KOPT-K1 (cell line): ENCODE results near the gene GJB2.
"Not testable (repeated sequence)": the region's sequence is repeated elsewhere in the genome, so short reads cannot be mapped to it uniquely, and the experiment has no call there.

Experiments used
- H3K27ac ChIP-seq: fragments of 200-600 bp; sonication (generic); 2 replicates; pipeline ENCODE4 v1.5.1; 2016; ENCODE audit warnings: antibody characterized with exemption, mild to moderate bottlenecking, low read depth, low read length; ENCODE audit not compliant: poor library complexity, severe bottlenecking
- H3K36me3 ChIP-seq: fragments of 200-600 bp; sonication (generic); 2 replicates; pipeline ENCODE4 v1.5.1; 2017; ENCODE audit warnings: antibody characterized with exemption, mild to moderate bottlenecking, low read length, moderate library complexity; ENCODE audit not compliant: insufficient read depth
- H3K9me3 ChIP-seq: fragments of 200-600 bp; sonication (generic); 2 replicates; pipeline ENCODE4 v1.5.1; 2017; ENCODE audit warnings: antibody characterized with exemption, low read length, mild to moderate bottlenecking; ENCODE audit not compliant: insufficient read depth, poor library complexity, severe bottlenecking

Gene GJB2

GRCh38 chr13:20161275-20161950 lies 31.3 kb downstream of the GJB2 start:
- Histone ChIP-seq H3K27ac (no peak overlapping the region), H3K36me3 (no peaks in the 10 kb centered on the region), H3K9me3 (no peaks in the 10 kb centered on the region)

GRCh38 chr13:20160306-20161274 lies 32.1 kb downstream of the GJB2 start, which contains the start of gene GJA3:
GJA3 (minus strand) TSS chr13:20161052; CDS start chr13:20143288, 17,764 bp downstream.
- Histone ChIP-seq H3K9me3 (no peaks in the 10 kb centered on the region), H3K27ac (no peak within 1 kb of the TSS), H3K36me3 (no peaks in the 10 kb centered on the region)

GRCh38 chr13:20159646-20160305 lies 33.0 kb downstream of the GJB2 start:
- H3K27ac ChIP-seq = no peak overlapping the region
- H3K36me3 ChIP-seq = no peaks in the 10 kb centered on the region
- H3K9me3 ChIP-seq = no peaks in the 10 kb centered on the region

- Histone ChIP-seq H3K9me3 (no peaks in the 10 kb centered on the region), H3K27ac (no peak overlapping the region), H3K36me3 (no peaks in the 10 kb centered on the region)
These were observed 35.5 kb downstream of the GJB2 start for GRCh38 chr13:20157151-20157796.

GRCh38 chr13:20156702-20157101 lies 36.0 kb downstream of the GJB2 start:
- no peaks in the 10 kb centered on the region for H3K9me3 ChIP-seq
- no peaks in the 10 kb centered on the region for H3K36me3 ChIP-seq
- no peak overlapping the region for H3K27ac ChIP-seq

- H3K27ac ChIP-seq, H3K36me3 ChIP-seq, H3K9me3 ChIP-seq: not testable (repeated sequence)
These were observed 39.4 kb downstream of the GJB2 start for GRCh38 chr13:20153290-20153689.

GRCh38 chr13:20151612-20152011 lies 41.1 kb downstream of the GJB2 start:
- no peaks in the 10 kb centered on the region for H3K36me3 ChIP-seq
- no peaks in the 10 kb centered on the region for H3K9me3 ChIP-seq
- H3K27ac ChIP-seq = no peak overlapping the region

- Histone ChIP-seq H3K27ac (no peak overlapping the region), H3K36me3 (no peaks in the 10 kb centered on the region), H3K9me3 (no peaks in the 10 kb centered on the region)
These were observed 41.7 kb downstream of the GJB2 start for GRCh38 chr13:20151016-20151415.

- Histone ChIP-seq H3K27ac (no peak overlapping the region), H3K9me3 (no peaks in the 10 kb centered on the region), H3K36me3 (no peaks in the 10 kb centered on the region)
These were observed 42.2 kb downstream of the GJB2 start for GRCh38 chr13:20150561-20150960.

- H3K27ac ChIP-seq = no peak overlapping the region
- no peaks in the 10 kb centered on the region for H3K9me3 ChIP-seq
These were observed 43.0 kb downstream of the GJB2 start for GRCh38 chr13:20149762-20150161.

GRCh38 chr13:20148501-20149183 lies 44.1 kb downstream of the GJB2 start:
- no peaks in the 10 kb centered on the region for H3K36me3 ChIP-seq
- H3K27ac ChIP-seq = no peak overlapping the region
- H3K9me3 ChIP-seq = no peaks in the 10 kb centered on the region

More at GRCh38 chr13:20149762-20150161, 43.0 kb downstream of the GJB2 start:
- no peaks in the 10 kb centered on the region for H3K36me3 ChIP-seq

GRCh38 chr13:20146381-20146780 lies 46.4 kb downstream of the GJB2 start:
- H3K36me3 ChIP-seq = no peaks in the 10 kb centered on the region
- H3K9me3 ChIP-seq = no peaks in the 10 kb centered on the region
- no peak overlapping the region for H3K27ac ChIP-seq

- Histone ChIP-seq H3K27ac (no peak overlapping the region), H3K9me3 (no peaks in the 10 kb centered on the region), H3K36me3 (no peaks in the 10 kb centered on the region)
These were observed 47.2 kb downstream of the GJB2 start for GRCh38 chr13:20145521-20145920.

- no peaks in the 10 kb centered on the region for H3K36me3 ChIP-seq
- H3K9me3 ChIP-seq = no peaks in the 10 kb centered on the region
- no peak overlapping the region for H3K27ac ChIP-seq
These were observed 48.4 kb downstream of the GJB2 start for GRCh38 chr13:20144141-20144850.
